NCI-H748 treated with DMSO at 0.1 percent for 48 hours (cell line): ENCODE measurements around the gene IL17D.
"Not testable (repeated sequence)": the region's sequence is repeated elsewhere in the genome, so short reads cannot be mapped to it uniquely, and the experiment has no call there.

ENCODE experiments used
- DNase-seq: peaks from one replicate; lab custom pipeline; 2025; lab: John Stamatoyannopoulos, UW

The IL17D gene

GRCh38 chr13:20702915-20703779 is at the start of gene IL17D:
Gene IL17D, plus strand, starts transcription at chr13:20703699. Its CDS starts 303 bp downstream, at chr13:20704002.
- DNase-seq = peak; percentile 66

- no peak for DNase-seq
Observed at GRCh38 chr13:20654156-20654555, 49.3 kb upstream of the IL17D start.

- DNase-seq = no peak
Observed at GRCh38 chr13:20658451-20659040, 45.0 kb upstream of the IL17D start.

GRCh38 chr13:20664351-20664750 is 39.1 kb upstream of the IL17D start:
- DNase-seq = no peak

- DNase-seq = no peak
Observed at GRCh38 chr13:20666948-20667347, 36.6 kb upstream of the IL17D start.

- no peak for DNase-seq
Observed at GRCh38 chr13:20667857-20668437, 35.6 kb upstream of the IL17D start.

GRCh38 chr13:20669162-20669561 is 34.3 kb upstream of the IL17D start:
- no peak for DNase-seq

- DNase-seq = no peak
Observed at GRCh38 chr13:20671789-20672188, 31.7 kb upstream of the IL17D start.

GRCh38 chr13:20672772-20673171 is 30.7 kb upstream of the IL17D start:
- no peak for DNase-seq

GRCh38 chr13:20673715-20674114 is 29.8 kb upstream of the IL17D start:
- DNase-seq = no peak

GRCh38 chr13:20676213-20676612 is 27.3 kb upstream of the IL17D start:
- DNase-seq = no peak

GRCh38 chr13:20678606-20679005 is 24.9 kb upstream of the IL17D start:
- DNase-seq = not testable (repeated sequence)

GRCh38 chr13:20679879-20680278 is 23.6 kb upstream of the IL17D start:
- DNase-seq = no peak

GRCh38 chr13:20680416-20681080 is 23.0 kb upstream of the IL17D start:
- DNase-seq = no peak

- not testable (repeated sequence) for DNase-seq
Observed at GRCh38 chr13:20681481-20681880, 22.0 kb upstream of the IL17D start.

GRCh38 chr13:20682061-20682460 is 21.4 kb upstream of the IL17D start:
- DNase-seq = no peak

GRCh38 chr13:20684041-20684440 is 19.5 kb upstream of the IL17D start:
- DNase-seq = no peak

- no peak for DNase-seq
Observed at GRCh38 chr13:20684546-20684945, 19.0 kb upstream of the IL17D start.

GRCh38 chr13:20685092-20685491 is 18.4 kb upstream of the IL17D start:
- DNase-seq = no peak

GRCh38 chr13:20686167-20686566 is 17.3 kb upstream of the IL17D start:
- DNase-seq = no peak

GRCh38 chr13:20686863-20687579 is 16.5 kb upstream of the IL17D start:
- DNase-seq = no peak

- no peak for DNase-seq
Observed at GRCh38 chr13:20689291-20689690, 14.2 kb upstream of the IL17D start.
